ENCODE measurements around the gene SDCBP2. TPM values are rescaled to one million over a fixed set of nuclear protein-coding genes. Genes with fewer than 3 reads are reported as not detected.
A peak's percentile ranks its signal among the peaks of the same experiment; 100 is the strongest.

SDCBP2 gene
- polyA plus RNA-seq, 2 of the 4 experiments (the other 2 are of a cell fraction) = 0.35 to 0.58 TPM

DNA sequence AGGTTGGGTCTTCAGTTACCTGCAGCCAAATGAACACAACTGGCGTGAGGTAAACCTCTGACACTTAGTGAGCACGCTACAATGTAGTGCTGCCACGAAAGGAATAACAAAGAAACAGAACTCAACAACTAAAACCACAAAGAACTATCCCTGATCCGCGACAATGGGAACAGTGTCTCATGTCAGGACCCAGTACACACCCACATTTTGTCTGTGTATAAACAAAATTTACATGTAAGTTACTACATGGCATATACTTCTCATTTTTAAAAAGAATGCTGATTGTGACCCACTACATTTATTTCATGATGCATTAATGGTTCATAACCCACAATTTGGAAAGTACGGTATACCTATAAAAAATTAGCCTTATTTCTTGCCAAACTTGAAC is 49.8 kb upstream of the SDCBP2 start (continued):
- no peak for TF ChIP-seq FOSL2 (IDR thresholded peaks at IDR 0.05)
- no peak for TF ChIP-seq FOSL2 (CRISPR knock-in tag; IDR thresholded peaks at IDR 0.05)
- no peak for TF ChIP-seq HOXB13 (CRISPR knock-in tag; IDR thresholded peaks at IDR 0.05; ENCODE audit: low read depth)
- TF ChIP-seq KDM1A (IDR thresholded peaks at IDR 0.05; ENCODE audit: low read depth) = no peak

- FAIRE-seq (no peak), ATAC-seq (no peak), DNase-seq (ENCODE audit: low read depth in 1 of 2, low spot score in 1 of 2) (no peak)
- no peak for TF ChIP-seq MAFK (IDR thresholded peaks at IDR 0.05; ENCODE audit: partially characterized antibody)
- TF ChIP-seq, protein P1, sequence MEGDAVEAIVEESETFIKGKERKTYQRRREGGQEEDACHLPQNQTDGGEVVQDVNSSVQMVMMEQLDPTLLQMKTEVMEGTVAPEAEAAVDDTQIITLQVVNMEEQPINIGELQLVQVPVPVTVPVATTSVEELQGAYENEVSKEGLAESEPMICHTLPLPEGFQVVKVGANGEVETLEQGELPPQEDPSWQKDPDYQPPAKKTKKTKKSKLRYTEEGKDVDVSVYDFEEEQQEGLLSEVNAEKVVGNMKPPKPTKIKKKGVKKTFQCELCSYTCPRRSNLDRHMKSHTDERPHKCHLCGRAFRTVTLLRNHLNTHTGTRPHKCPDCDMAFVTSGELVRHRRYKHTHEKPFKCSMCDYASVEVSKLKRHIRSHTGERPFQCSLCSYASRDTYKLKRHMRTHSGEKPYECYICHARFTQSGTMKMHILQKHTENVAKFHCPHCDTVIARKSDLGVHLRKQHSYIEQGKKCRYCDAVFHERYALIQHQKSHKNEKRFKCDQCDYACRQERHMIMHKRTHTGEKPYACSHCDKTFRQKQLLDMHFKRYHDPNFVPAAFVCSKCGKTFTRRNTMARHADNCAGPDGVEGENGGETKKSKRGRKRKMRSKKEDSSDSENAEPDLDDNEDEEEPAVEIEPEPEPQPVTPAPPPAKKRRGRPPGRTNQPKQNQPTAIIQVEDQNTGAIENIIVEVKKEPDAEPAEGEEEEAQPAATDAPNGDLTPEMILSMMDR (IDR thresholded peaks at IDR 0.05) = no peak
- TF ChIP-seq EHF (CRISPR knock-in tag; IDR thresholded peaks at IDR 0.05) = no peak
- TF ChIP-seq FOSL2 (IDR thresholded peaks at IDR 0.05) = no peak
- no peak for TF ChIP-seq FOSL2 (CRISPR knock-in tag; IDR thresholded peaks at IDR 0.05)
- TF ChIP-seq HES2 (IDR thresholded peaks at IDR 0.05) = no peak
- TF ChIP-seq RFX5 (IDR thresholded peaks at IDR 0.05) = no peak
- TF ChIP-seq USF2 (IDR thresholded peaks at IDR 0.05) = no peak
- no peak for TF ChIP-seq HOXA7 (CRISPR knock-in tag; IDR thresholded peaks at IDR 0.05)
- TF ChIP-seq ESRRA (IDR thresholded peaks at IDR 0.05; ENCODE audit: borderline replicate concordance, low read length) = no peak
- no peak for TF ChIP-seq CBX8 (IDR thresholded peaks at IDR 0.05)
- no peak for TF ChIP-seq KDM5A (IDR thresholded peaks at IDR 0.05)
- no peak for TF ChIP-seq NFE2L2 (conservative IDR thresholded peaks at IDR 0.05; ENCODE audit: low read length)
- no peak for TF ChIP-seq TP53 (CRISPR knock-in tag; IDR thresholded peaks at IDR 0.05)
- Histone ChIP-seq H3K4me2 (no peak overlapping the region), H3K27ac (peak overlapping the region in 1 of 2 experiments; percentile 8; a peak in 1 of 6 replicates), H3K4me3 (no peak overlapping the region), H3K4me1 (peaks cover 22% of the 10 kb centered on the region; the same call in 2 of the 3 replicates), H3K9me3 (no peaks in the 10 kb centered on the region)
- POLR2A ChIA-PET = no interaction called here
- CTCF ChIA-PET = interaction anchor here (0.8 to 1.8 kb wide), 2 partner anchors 10 to 58 kb away, joined by 3 to 4 read pairs; no protein-coding TSS in a partner anchor
- 83% methylated on average over 6 of the region's 6 CpGs for WGBS (ENCODE audit: missing lambda C conversion rate)
These were observed 49.2 kb upstream of the SDCBP2 start for GRCh38 chr20:1377984-1378734.

DNA sequence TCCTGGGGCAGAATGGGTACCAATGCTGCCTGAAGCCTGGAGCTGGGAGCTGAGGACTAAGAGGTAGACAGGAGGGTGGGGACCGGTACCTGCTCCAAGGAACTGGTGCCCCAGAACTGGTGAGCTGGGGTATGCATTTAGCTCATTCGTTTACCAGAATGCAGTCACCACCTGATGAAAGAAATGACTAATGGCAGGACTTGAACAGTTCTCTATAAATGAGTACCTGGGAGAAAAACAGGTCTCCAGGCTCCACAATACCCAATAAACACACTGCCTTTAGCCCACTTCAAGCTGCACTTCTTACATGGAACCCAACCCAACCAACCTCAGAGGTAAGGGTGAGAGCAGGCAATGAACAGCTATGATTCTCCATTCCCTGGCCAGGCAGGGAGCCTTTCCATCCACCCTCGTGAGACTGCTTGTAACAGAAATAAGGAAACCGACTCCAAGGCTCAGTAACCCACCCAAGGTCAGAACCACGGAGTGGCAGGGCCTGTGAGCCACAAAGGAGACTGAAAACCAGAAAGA is 48.5 kb upstream of the SDCBP2 start:
- no peak for TF ChIP-seq FOXS1 (CRISPR knock-in tag; IDR thresholded peaks at IDR 0.05)
- CTCF ChIA-PET = interaction anchor here (0.8 to 1.8 kb wide), 2 partner anchors 9 to 59 kb away, joined by 3 to 4 read pairs; no protein-coding TSS in a partner anchor
- H3K4me1 ChIP-seq = peaks cover 20% of the 10 kb centered on the region; the same call in 2 of the 3 replicates
- H3K4me2 ChIP-seq = no peak overlapping the region
- no peak for ATAC-seq
- POLR2A ChIA-PET = no interaction called here
- no peak for FAIRE-seq
- H3K4me3 ChIP-seq = no peak overlapping the region
- H3K27ac ChIP-seq = peak overlapping the region in 1 of 2 experiments; percentile 8; a peak in 1 of 6 replicates
- H3K9me3 ChIP-seq = no peaks in the 10 kb centered on the region
- no peak for DNase-seq (ENCODE audit: low read depth in 1 of 2, low spot score in 1 of 2)
- 85% methylated on average over 5 of the region's 5 CpGs for WGBS (ENCODE audit: missing lambda C conversion rate)
